ENCODE data around the gene LMOD1.
"Not testable (repeated sequence)": the region's sequence is repeated elsewhere in the genome, so short reads cannot be mapped to it uniquely, and the experiment has no call there.

LMOD1 gene

DNA sequence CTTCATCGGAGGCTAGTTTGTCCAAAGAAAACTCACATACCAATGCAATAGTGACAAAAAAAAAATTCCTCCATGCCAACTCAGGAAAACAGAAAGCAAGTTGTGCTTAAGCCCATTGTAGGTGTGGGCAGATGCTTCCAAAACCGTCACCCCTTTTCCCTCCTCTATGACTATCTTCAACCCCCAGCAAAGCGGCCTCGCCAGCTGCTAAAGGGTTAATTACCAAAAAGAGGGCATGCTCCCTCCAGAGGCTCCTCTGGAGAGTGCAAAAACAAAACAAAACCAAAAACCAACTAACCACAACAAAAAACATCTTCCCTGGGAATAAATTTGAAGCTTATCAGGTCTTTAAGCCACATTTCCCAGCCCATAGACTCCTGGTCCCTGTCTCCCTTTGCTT lies 1.2 kb downstream of the LMOD1 start:
- H3K27ac ChIP-seq = no peak overlapping the region
- no peak for TF ChIP-seq ZFX (IDR thresholded peaks at IDR 0.05; ENCODE audit: borderline replicate concordance)
- TF ChIP-seq, protein P1, sequence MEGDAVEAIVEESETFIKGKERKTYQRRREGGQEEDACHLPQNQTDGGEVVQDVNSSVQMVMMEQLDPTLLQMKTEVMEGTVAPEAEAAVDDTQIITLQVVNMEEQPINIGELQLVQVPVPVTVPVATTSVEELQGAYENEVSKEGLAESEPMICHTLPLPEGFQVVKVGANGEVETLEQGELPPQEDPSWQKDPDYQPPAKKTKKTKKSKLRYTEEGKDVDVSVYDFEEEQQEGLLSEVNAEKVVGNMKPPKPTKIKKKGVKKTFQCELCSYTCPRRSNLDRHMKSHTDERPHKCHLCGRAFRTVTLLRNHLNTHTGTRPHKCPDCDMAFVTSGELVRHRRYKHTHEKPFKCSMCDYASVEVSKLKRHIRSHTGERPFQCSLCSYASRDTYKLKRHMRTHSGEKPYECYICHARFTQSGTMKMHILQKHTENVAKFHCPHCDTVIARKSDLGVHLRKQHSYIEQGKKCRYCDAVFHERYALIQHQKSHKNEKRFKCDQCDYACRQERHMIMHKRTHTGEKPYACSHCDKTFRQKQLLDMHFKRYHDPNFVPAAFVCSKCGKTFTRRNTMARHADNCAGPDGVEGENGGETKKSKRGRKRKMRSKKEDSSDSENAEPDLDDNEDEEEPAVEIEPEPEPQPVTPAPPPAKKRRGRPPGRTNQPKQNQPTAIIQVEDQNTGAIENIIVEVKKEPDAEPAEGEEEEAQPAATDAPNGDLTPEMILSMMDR (IDR thresholded peaks at IDR 0.05) = peak; percentile 74

DNA sequence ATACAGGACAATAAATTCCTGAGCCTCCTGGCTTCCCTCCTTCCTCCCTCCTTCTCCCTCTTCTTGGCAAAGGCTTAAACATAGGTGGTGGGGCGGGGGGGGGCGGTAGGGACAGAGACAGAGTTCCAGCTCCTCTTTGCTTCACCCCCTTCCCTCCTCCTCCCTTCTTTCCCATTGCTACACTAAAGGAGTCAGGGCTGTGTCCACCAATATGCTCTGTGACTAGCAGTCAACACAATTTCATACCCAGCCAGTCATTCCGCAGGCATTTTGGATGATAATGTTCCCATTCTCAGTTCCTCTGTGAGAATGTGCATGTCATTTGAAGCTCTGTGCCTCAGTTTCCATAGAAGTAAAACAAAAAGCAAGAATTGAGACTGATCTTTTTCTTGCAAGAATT lies 1.7 kb downstream of the LMOD1 start:
- H3K27ac ChIP-seq = no peak overlapping the region
- TF ChIP-seq ZFX (IDR thresholded peaks at IDR 0.05; ENCODE audit: borderline replicate concordance) = no peak
- TF ChIP-seq, protein P1 (IDR thresholded peaks at IDR 0.05) = no peak

DNA sequence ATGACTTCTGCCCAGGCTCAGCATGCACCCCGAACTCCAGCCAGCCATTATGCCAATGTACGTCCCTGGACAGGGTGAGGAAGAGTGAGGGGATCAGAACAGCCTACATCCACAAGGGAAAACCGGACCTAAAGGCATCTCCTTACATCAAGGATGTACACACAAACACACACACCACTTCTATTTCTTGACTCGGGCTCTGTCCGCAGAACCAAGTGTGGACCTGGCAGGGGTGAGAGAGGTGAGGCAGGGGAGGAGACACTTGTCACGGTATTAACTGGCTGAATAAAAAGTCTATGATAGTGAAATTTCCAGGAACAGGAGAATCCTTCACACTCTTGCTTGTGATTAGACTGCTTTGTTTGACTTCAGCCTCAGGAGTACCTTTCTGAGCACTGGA lies 2.3 kb downstream of the LMOD1 start:
- no peak for TF ChIP-seq ZFX (IDR thresholded peaks at IDR 0.05; ENCODE audit: borderline replicate concordance)
- TF ChIP-seq, protein P1 (IDR thresholded peaks at IDR 0.05) = no peak
- no peak overlapping the region for H3K27ac ChIP-seq

DNA sequence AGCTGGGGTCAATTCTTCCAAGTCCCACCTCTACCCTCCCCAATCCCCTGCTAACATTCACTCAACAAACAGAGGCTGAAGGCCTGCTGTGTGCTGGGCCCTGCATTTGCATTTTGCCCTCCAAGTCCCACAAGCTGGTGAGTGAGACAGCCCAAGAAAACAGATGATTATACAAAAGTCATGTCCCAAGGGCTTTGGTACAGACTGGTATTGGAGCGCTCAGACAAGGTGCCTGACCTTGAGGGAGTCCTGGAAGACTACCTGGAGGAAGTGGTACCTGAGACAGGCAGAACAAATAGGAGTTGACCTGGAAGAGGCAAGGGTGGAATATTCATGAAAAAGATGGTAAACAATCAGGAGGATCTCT lies 4.2 kb downstream of the LMOD1 start:
- TF ChIP-seq ZFX (IDR thresholded peaks at IDR 0.05; ENCODE audit: borderline replicate concordance) = no peak
- TF ChIP-seq, protein P1 (IDR thresholded peaks at IDR 0.05) = no peak
- H3K27ac ChIP-seq = no peak overlapping the region

DNA sequence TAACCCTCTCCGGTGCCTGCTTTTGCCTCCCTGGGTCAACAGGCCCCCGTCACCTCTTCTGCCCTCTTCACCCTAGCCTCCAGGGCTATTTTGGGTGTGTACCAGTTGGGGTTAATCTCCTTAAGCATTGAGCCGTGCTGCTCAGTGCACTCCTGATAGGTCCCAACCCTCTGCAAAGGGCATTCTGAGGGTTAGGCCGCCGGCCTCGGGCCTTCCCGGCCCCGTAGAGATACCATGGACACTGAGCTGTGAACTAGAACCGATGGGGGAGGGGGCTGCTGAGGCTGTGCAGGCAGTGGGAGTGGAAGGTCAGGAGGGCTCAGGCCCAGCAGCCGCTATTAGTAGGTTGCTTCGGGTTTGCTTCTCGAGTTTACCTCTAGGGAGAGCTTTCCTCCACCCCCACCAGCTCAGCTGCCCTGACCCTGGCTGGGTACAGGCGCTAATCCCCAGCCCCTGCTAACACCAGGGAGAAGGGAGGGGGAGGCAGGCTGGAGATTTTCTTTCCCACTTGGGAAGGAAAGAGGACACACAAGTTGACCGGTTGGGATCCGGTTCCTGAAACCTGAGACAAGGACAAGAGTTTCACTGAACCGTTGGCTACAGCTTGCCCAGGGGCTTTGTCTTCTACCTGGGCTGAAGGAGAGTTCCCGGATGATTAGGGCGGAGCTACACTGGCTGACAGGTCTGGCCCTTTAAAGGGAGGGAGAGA lies 4.8 kb downstream of the LMOD1 start:
- no peak for TF ChIP-seq ZFX (IDR thresholded peaks at IDR 0.05; ENCODE audit: borderline replicate concordance)
- TF ChIP-seq, protein P1 (IDR thresholded peaks at IDR 0.05) = no peak
- H3K27ac ChIP-seq = no peak overlapping the region

DNA sequence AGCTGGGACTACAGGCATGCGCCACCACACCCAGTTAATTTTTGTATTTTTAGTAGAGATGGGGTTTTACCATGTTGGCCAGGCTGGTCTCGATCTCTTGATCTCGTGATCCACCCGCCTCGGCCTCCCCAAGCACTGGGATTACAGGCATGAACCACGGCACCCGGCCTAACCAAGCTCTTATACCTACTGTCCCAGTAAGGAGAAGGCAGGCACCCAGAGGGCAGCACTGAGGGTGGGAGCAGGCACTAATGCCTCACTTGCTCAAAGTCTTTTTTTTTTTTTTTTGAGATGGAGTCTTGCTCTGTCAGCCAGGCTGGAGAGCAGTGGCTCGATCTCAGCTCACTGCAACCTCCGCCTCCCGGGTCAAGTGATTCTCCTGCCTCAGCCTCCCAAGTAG lies 6.0 kb downstream of the LMOD1 start:
- not testable (repeated sequence) for H3K27ac ChIP-seq

DNA sequence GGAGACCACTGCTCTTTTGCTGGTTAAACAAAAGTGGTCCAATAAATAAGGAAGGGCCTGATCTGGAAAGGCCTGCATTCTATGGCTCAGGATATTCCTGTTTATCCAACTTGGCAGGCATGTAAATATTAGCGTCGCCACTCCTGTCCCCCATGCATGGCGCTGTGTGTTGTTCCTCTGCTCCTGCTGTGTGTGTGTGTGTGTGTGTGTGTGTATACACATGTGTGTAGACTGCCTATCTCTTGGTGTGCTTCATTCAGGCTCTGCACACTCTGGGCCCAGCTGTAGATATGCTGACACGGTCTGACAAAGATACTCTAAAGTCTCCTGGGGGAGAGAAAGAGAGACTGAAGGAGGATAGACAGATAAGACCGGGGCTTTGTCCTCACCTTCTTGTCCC lies 6.8 kb downstream of the LMOD1 start:
- no peak for TF ChIP-seq ZFX (IDR thresholded peaks at IDR 0.05; ENCODE audit: borderline replicate concordance)
- TF ChIP-seq, protein P1 (IDR thresholded peaks at IDR 0.05) = no peak
- H3K27ac ChIP-seq = no peak overlapping the region

DNA sequence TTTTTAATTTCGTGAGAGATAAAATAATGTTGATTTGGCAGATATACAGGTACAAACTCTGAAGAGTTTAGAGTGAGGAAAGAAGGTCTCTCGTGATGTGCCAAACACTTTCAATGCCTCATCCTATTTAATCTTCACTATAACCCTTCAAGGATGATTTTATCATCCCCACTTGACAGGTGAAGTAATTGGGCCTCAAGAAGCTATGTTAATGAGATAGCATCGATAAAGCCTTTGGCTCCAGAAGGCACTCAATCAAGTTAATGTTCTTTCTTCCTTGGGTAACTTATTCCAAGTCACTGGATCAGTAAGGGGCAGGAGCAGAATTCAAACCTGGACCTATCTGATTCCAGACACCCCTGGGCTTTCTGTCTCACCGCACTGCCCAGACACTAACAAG lies 7.2 kb downstream of the LMOD1 start:
- H3K27ac ChIP-seq = no peak overlapping the region
- TF ChIP-seq, protein P1 (IDR thresholded peaks at IDR 0.05) = no peak
- no peak for TF ChIP-seq ZFX (IDR thresholded peaks at IDR 0.05; ENCODE audit: borderline replicate concordance)
